ENCODE measurements around the gene DIP2B. TPM values are rescaled to one million over a fixed set of nuclear protein-coding genes. Genes with fewer than 3 reads are reported as not detected.

The DIP2B gene
- total RNA-seq, 1 experiment from 2014 or later = 29.4 TPM

GRCh38 chr12:50549885-50550284 lies 45.1 kb downstream of the DIP2B start:
- peak overlapping the region; percentile 58 for H3K27ac ChIP-seq
- ChIA-PET POLR2A (ENCODE audit: unreplicated experiment) (interaction anchor here (0.6 to 0.7 kb wide), 3 partner anchors 51 to 693 kb away, joined by 4 to 9 read pairs (median 9); no protein-coding TSS in a partner anchor), CTCF (interaction anchor here (0.6 to 0.8 kb wide), 3 partner anchors 90 to 525 kb away, joined by 4 to 7 read pairs (median 7); no protein-coding TSS in a partner anchor)
- H3K4me2 ChIP-seq = peak overlapping the region; percentile 25; the same call in 1 of the 2 replicates
- no peak overlapping the region for H3K4me3 ChIP-seq
- no peak for DNase-seq
- H2AFZ ChIP-seq = no peak overlapping the region
- peaks cover 34% of the 10 kb centered on the region for H3K4me1 ChIP-seq (replicated peaks; ENCODE audit: insufficient read depth)
- TF ChIP-seq EZH2 (IDR thresholded peaks at IDR 0.05; ENCODE audit: low read depth) (no peak), CTCF (conservative IDR thresholded peaks at IDR 0.05) (no peak)
- no TSS peak for BruUV-seq (replicated peaks)
- no peaks in the 10 kb centered on the region for H3K9me3 ChIP-seq (ENCODE audit: insufficient read depth, low read depth)
- intact Hi-C loops (cut with micrococcal nuclease; ENCODE audit: unreplicated experiment) = no loop called here
- no peaks in the 10 kb centered on the region for H3K27me3 ChIP-seq (ENCODE audit: insufficient read depth, low read depth)
- no peaks in the 10 kb centered on the region for H3K36me3 ChIP-seq (ENCODE audit: low read depth)
- H3F3A ChIP-seq (ENCODE audit: insufficient read depth, low read depth) = peaks cover 29% of the 10 kb centered on the region
- no peaks in the 10 kb centered on the region for H3K9me2 ChIP-seq (ENCODE audit: insufficient read depth)
- H3K79me2 ChIP-seq (ENCODE audit: low read depth) = peaks cover 83% of the 10 kb centered on the region
- H4K20me1 ChIP-seq (ENCODE audit: insufficient read depth) = no peaks in the 10 kb centered on the region

- Histone ChIP-seq H3K27ac (peak overlapping the region; percentile 58), H3F3A (ENCODE audit: insufficient read depth, low read depth) (peaks cover 30% of the 10 kb centered on the region), H3K4me3 (no peak overlapping the region), H3K27me3 (ENCODE audit: insufficient read depth, low read depth) (no peaks in the 10 kb centered on the region), H3K4me2 (peak overlapping the region; percentile 25; the same call in 1 of the 2 replicates), H4K20me1 (ENCODE audit: insufficient read depth) (no peaks in the 10 kb centered on the region), H3K36me3 (ENCODE audit: low read depth) (no peaks in the 10 kb centered on the region), H3K9me2 (ENCODE audit: insufficient read depth) (no peaks in the 10 kb centered on the region), H2AFZ (no peak overlapping the region), H3K4me1 (replicated peaks; ENCODE audit: insufficient read depth) (peaks cover 34% of the 10 kb centered on the region), H3K79me2 (ENCODE audit: low read depth) (peaks cover 83% of the 10 kb centered on the region), H3K9me3 (ENCODE audit: insufficient read depth, low read depth) (no peaks in the 10 kb centered on the region)
- no TSS peak for BruUV-seq (replicated peaks)
- ChIA-PET POLR2A (ENCODE audit: unreplicated experiment) (interaction anchor here (0.6 to 0.7 kb wide), 4 partner anchors 51 to 383 kb away, joined by 4 to 9 read pairs (median 4); partner anchors contain the start of gene CERS5), CTCF (interaction anchor here (0.6 kb wide), 1 partner anchor 114 kb away, joined by 7 read pairs; no protein-coding TSS in a partner anchor)
- TF ChIP-seq CTCF (conservative IDR thresholded peaks at IDR 0.05) (no peak), EZH2 (IDR thresholded peaks at IDR 0.05; ENCODE audit: low read depth) (no peak)
- intact Hi-C loops (cut with micrococcal nuclease; ENCODE audit: unreplicated experiment) = no loop called here
- peak; percentile 39 to 73 for DNase-seq
Observed at GRCh38 chr12:50550530-50551223, 45.9 kb downstream of the DIP2B start.

- H3K4me2 ChIP-seq = no peak overlapping the region
- no peaks in the 10 kb centered on the region for H3K27me3 ChIP-seq (ENCODE audit: insufficient read depth, low read depth)
- CTCF ChIA-PET = no interaction called here
- BruUV-seq (replicated peaks) = no TSS peak
- no peak overlapping the region for H3K27ac ChIP-seq
- POLR2A ChIA-PET (ENCODE audit: unreplicated experiment) = interaction anchor here (0.6 kb wide), 1 partner anchor 59 kb away, joined by 12 read pairs; no protein-coding TSS in a partner anchor
- H3K4me3 ChIP-seq = no peak overlapping the region
- H3K4me1 ChIP-seq (replicated peaks; ENCODE audit: insufficient read depth) = peaks cover 36% of the 10 kb centered on the region
- no peak overlapping the region for H2AFZ ChIP-seq
- H4K20me1 ChIP-seq (ENCODE audit: insufficient read depth) = no peaks in the 10 kb centered on the region
- peaks cover 78% of the 10 kb centered on the region for H3K79me2 ChIP-seq (ENCODE audit: low read depth)
- H3K36me3 ChIP-seq (ENCODE audit: low read depth) = no peaks in the 10 kb centered on the region
- intact Hi-C loops (cut with micrococcal nuclease; ENCODE audit: unreplicated experiment) = no loop called here
- no peaks in the 10 kb centered on the region for H3K9me3 ChIP-seq (ENCODE audit: insufficient read depth, low read depth)
- peaks cover 30% of the 10 kb centered on the region for H3F3A ChIP-seq (ENCODE audit: insufficient read depth, low read depth)
- no peak for DNase-seq
- TF ChIP-seq EZH2 (IDR thresholded peaks at IDR 0.05; ENCODE audit: low read depth) (no peak), CTCF (conservative IDR thresholded peaks at IDR 0.05) (no peak)
- no peaks in the 10 kb centered on the region for H3K9me2 ChIP-seq (ENCODE audit: insufficient read depth)
Observed at GRCh38 chr12:50551866-50552265, 47.1 kb downstream of the DIP2B start.

All from PC-9 (cell line).